HAP-1 (cell line): ENCODE data around the gene PRR11.
"Not testable (repeated sequence)": the region's sequence is repeated elsewhere in the genome, so short reads cannot be mapped to it uniquely, and the experiment has no call there.

ENCODE experiments used
- DNase-seq, 2 experiments: peaks; one replicate each; pipeline ENCODE4 v3.0.0-alpha.2; 2016 to 2020; ENCODE audit warnings: low spot score in 2 of 2
- H3K27me3 ChIP-seq: fragments of 250-450 bp; sonication (Bioruptor Pico); 2 replicates; pipeline ENCODE4 v1.5.1; 2020; ENCODE audit warnings: low read depth, mild to moderate bottlenecking, moderate library complexity
- H3K36me3 ChIP-seq: fragments of 250-450 bp; sonication (Bioruptor Pico); replicated peaks from 2 replicates; pipeline ENCODE4 v1.5.1; 2020; ENCODE audit warnings: mild to moderate bottlenecking
- H3K4me1 ChIP-seq: fragments of 250-450 bp; sonication (Bioruptor Pico); 2 replicates; pipeline ENCODE4 v1.5.1; 2020; ENCODE audit warnings: mild to moderate bottlenecking
- H3K4me3 ChIP-seq: fragments of 250-450 bp; sonication (Bioruptor Pico); 2 replicates; pipeline ENCODE4 v1.5.1; 2020; ENCODE audit warnings: mild to moderate bottlenecking, moderate library complexity
- H3K9me3 ChIP-seq: fragments of 250-450 bp; sonication (Bioruptor Pico); 2 replicates; pipeline ENCODE4 v1.5.1; 2020; ENCODE audit warnings: mild to moderate bottlenecking, moderate library complexity
- in situ Hi-C: fragments of 300-500 bp; cut with MboI; formaldehyde crosslinking; loops from 3 replicates; pipeline ENCODE4 v1.14.3; 2020; ENCODE audit warnings: low sequenced_read_pairs, inconsistent platforms, mixed read lengths

PRR11 gene

GRCh38 chr17:59199398-59199797 lies 43.9 kb downstream of the PRR11 start:
- H3K27me3 ChIP-seq = no peaks in the 10 kb centered on the region
- peaks cover 82% of the 10 kb centered on the region for H3K36me3 ChIP-seq
- no peak overlapping the region for H3K4me3 ChIP-seq
- DNase-seq = no peak
- H3K9me3 ChIP-seq = no peaks in the 10 kb centered on the region
- in situ Hi-C loops = no loop called here
- no peaks in the 10 kb centered on the region for H3K4me1 ChIP-seq

- no peaks in the 10 kb centered on the region for H3K4me1 ChIP-seq
- H3K4me3 ChIP-seq = no peak overlapping the region
- no peaks in the 10 kb centered on the region for H3K9me3 ChIP-seq
- no peak for DNase-seq
- in situ Hi-C loops = no loop called here
- H3K36me3 ChIP-seq = peaks cover 54% of the 10 kb centered on the region
- no peaks in the 10 kb centered on the region for H3K27me3 ChIP-seq
Observed at GRCh38 chr17:59202320-59202719, 46.8 kb downstream of the PRR11 start.

- in situ Hi-C loops = no loop called here
- Histone ChIP-seq H3K4me1 (peaks cover 12% of the 10 kb centered on the region), H3K36me3 (peaks cover 5% of the 10 kb centered on the region), H3K4me3 (no peak overlapping the region), H3K9me3 (no peaks in the 10 kb centered on the region), H3K27me3 (no peaks in the 10 kb centered on the region)
- no peak for DNase-seq
Observed at GRCh38 chr17:59219370-59219769, 63.8 kb downstream of the PRR11 start.

GRCh38 chr17:59219992-59220327 lies 64.4 kb downstream of the PRR11 start:
- in situ Hi-C loops = no loop called here
- no peaks in the 10 kb centered on the region for H3K27me3 ChIP-seq
- H3K4me3 ChIP-seq = peak overlapping the region; percentile 68
- no peaks in the 10 kb centered on the region for H3K9me3 ChIP-seq
- peaks cover under 1% of the 10 kb centered on the region; the same call in 1 of the 2 replicates for H3K36me3 ChIP-seq
- peaks cover 12% of the 10 kb centered on the region for H3K4me1 ChIP-seq
- no peak for DNase-seq

GRCh38 chr17:59220328-59221158 lies 65.0 kb downstream of the PRR11 start, which contains the start of gene GDPD1:
TSS of gene GDPD1 (plus strand) at chr17:59220511. CDS start at chr17:59220610, 99 bp downstream.
- no peaks in the 10 kb centered on the region; the same call in 1 of the 2 replicates for H3K36me3 ChIP-seq
- H3K4me3 ChIP-seq = peak within 1 kb of the TSS; percentile 68
- in situ Hi-C loops = no loop called here
- peaks cover 12% of the 10 kb centered on the region for H3K4me1 ChIP-seq
- no peaks in the 10 kb centered on the region for H3K27me3 ChIP-seq
- DNase-seq = peak; percentile 92 to 97
- no peaks in the 10 kb centered on the region for H3K9me3 ChIP-seq

GRCh38 chr17:59221159-59221847 lies 65.8 kb downstream of the PRR11 start:
- H3K4me3 ChIP-seq = peak overlapping the region; percentile 68
- H3K27me3 ChIP-seq = no peaks in the 10 kb centered on the region
- DNase-seq = no peak
- peaks cover 12% of the 10 kb centered on the region for H3K4me1 ChIP-seq
- in situ Hi-C loops = no loop called here
- H3K36me3 ChIP-seq = no peaks in the 10 kb centered on the region; the same call in 1 of the 2 replicates
- no peaks in the 10 kb centered on the region for H3K9me3 ChIP-seq

- in situ Hi-C loops = no loop called here
- no peaks in the 10 kb centered on the region for H3K9me3 ChIP-seq
Observed at GRCh38 chr17:59223813-59224212, 68.3 kb downstream of the PRR11 start.

GRCh38 chr17:59228588-59228987 lies 73.0 kb downstream of the PRR11 start:
- H3K36me3 ChIP-seq, H3K9me3 ChIP-seq, DNase-seq, in situ Hi-C loops, H3K4me3 ChIP-seq, H3K27me3 ChIP-seq, H3K4me1 ChIP-seq: not testable (repeated sequence)

More at GRCh38 chr17:59223813-59224212, 68.3 kb downstream of the PRR11 start:
- Histone ChIP-seq H3K36me3 (no peaks in the 10 kb centered on the region; the same call in 1 of the 2 replicates), H3K4me3 (no peak overlapping the region), H3K4me1 (peaks cover 12% of the 10 kb centered on the region), H3K27me3 (no peaks in the 10 kb centered on the region)
- DNase-seq = no peak

GRCh38 chr17:59230764-59231163 lies 75.2 kb downstream of the PRR11 start:
- no peak overlapping the region for H3K4me3 ChIP-seq
- in situ Hi-C loops = no loop called here
- no peak for DNase-seq
- H3K9me3 ChIP-seq = no peaks in the 10 kb centered on the region
- H3K4me1 ChIP-seq = peaks cover 9% of the 10 kb centered on the region
- no peaks in the 10 kb centered on the region for H3K27me3 ChIP-seq
- H3K36me3 ChIP-seq = no peaks in the 10 kb centered on the region

- peak in 1 of 2 experiments; percentile 41 for DNase-seq
- no peak overlapping the region for H3K4me3 ChIP-seq
- in situ Hi-C loops = no loop called here
- H3K9me3 ChIP-seq = no peaks in the 10 kb centered on the region
- H3K36me3 ChIP-seq = no peaks in the 10 kb centered on the region
- H3K27me3 ChIP-seq = no peaks in the 10 kb centered on the region
- peaks cover 9% of the 10 kb centered on the region for H3K4me1 ChIP-seq
Observed at GRCh38 chr17:59234631-59235030, 79.1 kb downstream of the PRR11 start.

- Histone ChIP-seq H3K4me1 (peaks cover 9% of the 10 kb centered on the region), H3K9me3 (no peaks in the 10 kb centered on the region), H3K27me3 (no peaks in the 10 kb centered on the region), H3K36me3 (no peaks in the 10 kb centered on the region), H3K4me3 (no peak overlapping the region)
- in situ Hi-C loops = no loop called here
- no peak for DNase-seq
Observed at GRCh38 chr17:59238906-59239305, 83.4 kb downstream of the PRR11 start.

GRCh38 chr17:59244081-59244480 lies 88.5 kb downstream of the PRR11 start:
- H3K4me3 ChIP-seq = no peak overlapping the region
- no peaks in the 10 kb centered on the region for H3K9me3 ChIP-seq
- no peaks in the 10 kb centered on the region for H3K27me3 ChIP-seq
- DNase-seq = no peak
- in situ Hi-C loops = no loop called here
- no peaks in the 10 kb centered on the region for H3K36me3 ChIP-seq
- H3K4me1 ChIP-seq = no peaks in the 10 kb centered on the region
